Smooth muscle cell (in vitro differentiated cells): ENCODE results near the gene EVI5. TPM values are rescaled to one million over a fixed set of nuclear protein-coding genes. Genes with fewer than 3 reads are reported as not detected.

Experiments
- DNase-seq: peaks from one replicate; lab custom pipeline; 2025; ENCODE audit not compliant: unreplicated experiment; lab: John Stamatoyannopoulos, UW
- H2AFZ ChIP-seq: fragments of 200-600 bp; sonication (generic); 2 replicates; pipeline ENCODE4 v1.6.0; 2016; ENCODE audit warnings: antibody characterized with exemption, low read depth, mild to moderate bottlenecking
- H3F3A ChIP-seq: fragments of 200-600 bp; sonication (generic); 2 replicates; pipeline ENCODE4 v1.6.0; 2017; ENCODE audit warnings: antibody characterized with exemption, low read depth
- H3K27ac ChIP-seq: fragments of 200-600 bp; sonication (generic); 2 replicates; pipeline ENCODE4 v1.5.1; 2016; ENCODE audit warnings: low read depth, mild to moderate bottlenecking
- H3K27me3 ChIP-seq: fragments of 200-600 bp; sonication (generic); 2 replicates; pipeline ENCODE4 v1.6.1; 2016; ENCODE audit warnings: low read depth, mild to moderate bottlenecking
- H3K36me3 ChIP-seq: fragments of 200-600 bp; sonication (generic); 2 replicates; pipeline ENCODE4 v1.5.1; 2016; ENCODE audit warnings: low read depth
- H3K4me1 ChIP-seq: fragments of 200-600 bp; sonication (generic); 2 replicates; pipeline ENCODE4 v1.5.1; 2016; ENCODE audit warnings: low read depth
- H3K4me2 ChIP-seq: fragments of 200-600 bp; sonication (generic); 2 replicates; pipeline ENCODE4 v1.6.0; 2016; ENCODE audit warnings: mild to moderate bottlenecking
- H3K4me3 ChIP-seq: fragments of 200-600 bp; sonication (generic); 2 replicates; pipeline ENCODE4 v1.5.1; 2016; ENCODE audit warnings: mild to moderate bottlenecking
- H3K79me2 ChIP-seq: fragments of 200-600 bp; sonication (generic); 2 replicates; pipeline ENCODE4 v1.6.0; 2016; ENCODE audit warnings: low read depth, mild to moderate bottlenecking
- H3K9ac ChIP-seq: fragments of 200-600 bp; sonication (generic); 2 replicates; pipeline ENCODE4 v1.6.0; 2016; ENCODE audit warnings: low read depth
- H3K9me3 ChIP-seq: fragments of 200-600 bp; sonication (generic); replicated peaks from 2 replicates; pipeline ENCODE4 v1.5.1; 2016; ENCODE audit warnings: low read depth
- H4K20me1 ChIP-seq: fragments of 200-600 bp; sonication (generic); 2 replicates; pipeline ENCODE4 v1.6.0; 2016; ENCODE audit warnings: low read depth
- CTCF ChIP-seq: fragments of 200-600 bp; sonication (generic); IDR thresholded peaks from 2 replicates; pipeline ENCODE4 v1.5.1; 2017; ENCODE audit warnings: borderline replicate concordance, mild to moderate bottlenecking, antibody characterized with exemption; ENCODE audit not compliant: insufficient read depth, poor library complexity, severe bottlenecking
- WGBS: methylation state at CpG from one replicate; pipeline ENCODE4 v1.1.7; 2016; ENCODE audit warnings: low lambda C conversion rate; 5-methylcytosine and 5-hydroxymethylcytosine counted together
- polyA plus RNA-seq: library from polyadenylated mRNA; unstranded; fragments of >200 nt; fragmentation: Nextera tagmentation; extraction: Ambion mirVana; gene quantifications from 2 replicates; pipeline ENCODE4 v1.2.1, GENCODE V29; 2016
- total RNA-seq: library from RNA; depleted of rRNA; stranded (reverse); fragments of >200 nt; gene quantifications from 2 replicates; pipeline ENCODE4 v1.2.3, GENCODE V29; 2014

EVI5 gene
- total and polyA plus RNA-seq, 2 experiments from 2014 or later: 35.4 to 47.6 TPM

- Histone ChIP-seq H3K4me1 (no peaks in the 10 kb centered on the region), H3K9me3 (no peaks in the 10 kb centered on the region), H3K36me3 (no peaks in the 10 kb centered on the region), H2AFZ (no peak overlapping the region), H3K79me2 (no peaks in the 10 kb centered on the region), H3K27me3 (no peaks in the 10 kb centered on the region), H3K27ac (no peak overlapping the region), H3K4me3 (no peak overlapping the region), H3K4me2 (no peak overlapping the region), H3F3A (no peaks in the 10 kb centered on the region), H3K9ac (no peak overlapping the region), H4K20me1 (no peaks in the 10 kb centered on the region)
- no peak for TF ChIP-seq CTCF
- no peak for DNase-seq
- WGBS: 93% methylated on average over 8 of the region's 8 CpGs
These were observed 280.5 kb downstream of the EVI5 start for GRCh38 chr1:92504291-92505014.

- Histone ChIP-seq H2AFZ (no peak overlapping the region), H3K9me3 (no peaks in the 10 kb centered on the region), H3K27ac (no peak overlapping the region)
These were observed 281.0 kb downstream of the EVI5 start for GRCh38 chr1:92503926-92504285.

GRCh38 chr1:92503043-92503925 is 281.6 kb downstream of the EVI5 start:
- Histone ChIP-seq H3K36me3 (no peaks in the 10 kb centered on the region), H3F3A (no peaks in the 10 kb centered on the region), H2AFZ (no peak overlapping the region), H3K9me3 (no peaks in the 10 kb centered on the region), H3K4me2 (no peak overlapping the region), H3K27ac (no peak overlapping the region), H3K4me3 (no peak overlapping the region), H4K20me1 (no peaks in the 10 kb centered on the region), H3K9ac (no peak overlapping the region), H3K4me1 (no peaks in the 10 kb centered on the region), H3K79me2 (no peaks in the 10 kb centered on the region), H3K27me3 (no peaks in the 10 kb centered on the region)
- DNase-seq: no peak
- 72% methylated on average over 6 of the region's 6 CpGs for WGBS
- TF ChIP-seq CTCF: no peak

More at GRCh38 chr1:92503926-92504285, 281.0 kb downstream of the EVI5 start:
- Histone ChIP-seq H3K27me3 (no peaks in the 10 kb centered on the region), H3K4me3 (no peak overlapping the region), H3K36me3 (no peaks in the 10 kb centered on the region), H3K4me2 (no peak overlapping the region), H4K20me1 (no peaks in the 10 kb centered on the region), H3F3A (no peaks in the 10 kb centered on the region), H3K4me1 (no peaks in the 10 kb centered on the region), H3K79me2 (no peaks in the 10 kb centered on the region), H3K9ac (no peak overlapping the region)
- TF ChIP-seq CTCF: no peak
- no peak for DNase-seq
- WGBS: 91% methylated on average over 6 of the region's 6 CpGs
